HCT116 (cell line): ENCODE measurements around the gene P2RX7. TPM values are rescaled to one million over a fixed set of nuclear protein-coding genes. Genes with fewer than 3 reads are reported as not detected.

Source experiments
- ATAC-seq: fragments of 200-7000 bp; cut with Tn5 transposase; 2 replicates; pipeline ENCODE4 v1.9.1; 2020; ENCODE audit warnings: mild to moderate bottlenecking, moderate library complexity
- BruUV-seq: library from RNA; stranded (reverse); fragments of 400-500 nt; replicated peaks from 2 replicates; lab custom pipeline; 2021; lab: Mats Ljungman, UMichigan
- CTCF ChIA-PET: fragments of 300-600 bp; sonication (Branson Sonifier 250); formaldehyde crosslinking; loops from one replicate; lab custom pipeline; 2021; ENCODE audit warnings: antibody characterized with exemption; lab: Charles Lee
- POLR2A ChIA-PET: fragments of 300-600, 350-600 bp; sonication (Branson Sonifier 250); formaldehyde crosslinking; loops from one replicate; lab custom pipeline; 2021; ENCODE audit warnings: antibody characterized with exemption; lab: Charles Lee
- RAD21 ChIA-PET, 2 experiments: fragments of 300-600 bp; sonication (Branson Sonifier 250); formaldehyde crosslinking; loops; one replicate each; lab custom pipeline; 2023; ENCODE audit warnings: low total read pairs in 2 of 2; ENCODE audit not compliant: uncharacterized antibody in 2 of 2, unreplicated experiment in 2 of 2, low non-redundant PET in 1 of 2; lab: Charles Lee
- DNase-seq: peaks from one replicate; pipeline ENCODE4 v3.0.0-alpha.2; 2010; ENCODE audit warnings: low read depth, low spot score
- H2AFZ ChIP-seq: fragments of 200-600 bp; shearing (Covaris generic), sonication (generic); 2 replicates; pipeline ENCODE4 v1.6.1; 2017; ENCODE audit warnings: low read depth, mixed run types, mixed read lengths, antibody characterized with exemption, low read length; ENCODE audit not compliant: poor library complexity, severe bottlenecking
- H3K27ac ChIP-seq: 2 replicates; pipeline ENCODE4 v1.5.1; 2012; ENCODE audit warnings: low read depth, low read length
- H3K27me3 ChIP-seq: fragments of 200-600 bp; sonication (generic); 2 replicates; pipeline ENCODE4 v1.6.1; 2016; ENCODE audit warnings: mixed run types, low read length, mixed read lengths; ENCODE audit not compliant: insufficient read depth
- H3K36me3 ChIP-seq, 2 experiments: fragments of 200-500 bp in 1 of 2; fragments of 200-600 bp in 1 of 2; sonication (Bioruptor generic) in 1 of 2; sonication (generic) in 1 of 2; 2 replicates each; pipeline versions ENCODE4 v1.5.1 to v1.6.1; 2014 to 2016; ENCODE audit warnings: low read length in 2 of 2, inconsistent platforms in 1 of 2, mixed read lengths in 1 of 2, mixed run types in 1 of 2; ENCODE audit not compliant: insufficient read depth in 2 of 2, control insufficient read depth in 1 of 2
- H3K4me1 ChIP-seq, 2 experiments: fragments of 200-600 bp in 1 of 2; sonication (generic) in 1 of 2; 2 replicates each; pipeline versions ENCODE4 v1.5.1 to v1.6.1; 2012 to 2017; ENCODE audit warnings: low read length in 2 of 2, inconsistent platforms in 1 of 2, mild to moderate bottlenecking in 1 of 2, mixed read lengths in 1 of 2, mixed run types in 1 of 2, moderate library complexity in 1 of 2; ENCODE audit not compliant: insufficient read depth in 2 of 2, control insufficient read depth in 1 of 2
- H3K4me2 ChIP-seq: fragments of 200-600 bp; sonication (generic); 2 replicates; pipeline ENCODE4 v1.6.1; 2017; ENCODE audit warnings: mixed run types, low read length, mixed read lengths
- H3K4me3 ChIP-seq, 2 experiments: fragments of 200-600 bp in 1 of 2; sonication (generic) in 1 of 2; replicated peaks in 1 of 2; 2 replicates each; pipeline ENCODE4 v1.5.1; 2011 to 2016; ENCODE audit warnings: low read length in 2 of 2, control low read depth in 1 of 2, low read depth in 1 of 2, mild to moderate bottlenecking in 1 of 2, mixed read lengths in 1 of 2, mixed run types in 1 of 2
- H3K79me2 ChIP-seq: fragments of 200-600 bp; sonication (generic); 2 replicates; pipeline ENCODE4 v1.6.1; 2017; ENCODE audit warnings: mild to moderate bottlenecking, mixed run types, low read length, moderate library complexity, mixed read lengths; ENCODE audit not compliant: insufficient read depth
- H3K9ac ChIP-seq: fragments of 200-600 bp; sonication (generic); 2 replicates; pipeline ENCODE4 v1.6.1; 2016; ENCODE audit warnings: low read length, mixed read lengths
- H3K9me2 ChIP-seq: fragments of 200-600 bp; sonication (generic), shearing (Covaris generic); 2 replicates; pipeline ENCODE4 v1.6.1; 2017; ENCODE audit warnings: mixed run types, mild to moderate bottlenecking, moderate library complexity; ENCODE audit not compliant: insufficient read depth
- H3K9me3 ChIP-seq, 2 experiments: fragments of 200-500 bp in 1 of 2; fragments of 200-600 bp in 1 of 2; sonication (Bioruptor generic) in 1 of 2; sonication (generic) in 1 of 2; 2 replicates each; pipeline ENCODE4 v1.6.1; 2014 to 2017; ENCODE audit warnings: low read length in 2 of 2, mixed read lengths in 2 of 2, inconsistent platforms in 1 of 2, low read depth in 1 of 2, mild to moderate bottlenecking in 1 of 2, mixed run types in 1 of 2, moderate library complexity in 1 of 2; ENCODE audit not compliant: control insufficient read depth in 1 of 2, insufficient read depth in 1 of 2
- H4K20me1 ChIP-seq: fragments of 200-600 bp; sonication (generic), shearing (Covaris generic); 2 replicates; pipeline ENCODE4 v1.6.1; 2017; ENCODE audit warnings: mixed run types, mild to moderate bottlenecking, moderate library complexity; ENCODE audit not compliant: insufficient read depth
- ATF3 ChIP-seq: IDR thresholded peaks from 2 replicates; pipeline ENCODE4 v1.6.1; 2012
- CBX3 ChIP-seq: IDR thresholded peaks from 2 replicates; pipeline ENCODE4 v1.6.1; 2012; ENCODE audit warnings: low read depth
- CEBPB ChIP-seq: IDR thresholded peaks from 2 replicates; pipeline ENCODE4 v1.6.1; 2012; ENCODE audit warnings: low read depth
- CTCF ChIP-seq, 3 experiments: fragments of 200-600 bp in 1 of 3; sonication (generic) in 1 of 3; IDR thresholded peaks in 2 of 3; conservative IDR thresholded peaks in 1 of 3; 2 replicates each; pipeline ENCODE4 v1.5.1; 2012 to 2017; ENCODE audit warnings: low read depth in 2 of 3, low read length in 2 of 3, antibody characterized with exemption in 1 of 3, borderline replicate concordance in 1 of 3, control low read depth in 1 of 3, mild to moderate bottlenecking in 1 of 3, mixed read lengths in 1 of 3, mixed run types in 1 of 3, moderate library complexity in 1 of 3; ENCODE audit not compliant: insufficient read depth in 1 of 3
- EGR1 ChIP-seq: IDR thresholded peaks from 2 replicates; pipeline ENCODE4 v1.6.1; 2012; ENCODE audit warnings: low read depth
- ELF1 ChIP-seq: IDR thresholded peaks from 2 replicates; pipeline ENCODE4 v1.6.1; 2012; ENCODE audit warnings: low read depth, borderline replicate concordance
- EZH2 ChIP-seq: fragments of 200-600 bp; sonication (generic); IDR thresholded peaks from 2 replicates; pipeline ENCODE4 v1.6.1; 2017; ENCODE audit warnings: antibody characterized with exemption, mixed run types
- FOSL1 ChIP-seq: IDR thresholded peaks from 2 replicates; pipeline ENCODE4 v1.6.1; 2012; ENCODE audit warnings: low read depth
- POLR2AphosphoS5 ChIP-seq: IDR thresholded peaks from 2 replicates; pipeline ENCODE4 v1.6.1; 2011; ENCODE audit warnings: mild to moderate bottlenecking, low read depth, low read length, moderate library complexity
- REST ChIP-seq: IDR thresholded peaks from 2 replicates; pipeline ENCODE4 v1.6.1; 2012; ENCODE audit warnings: low read depth
- SP1 ChIP-seq: IDR thresholded peaks from 2 replicates; pipeline ENCODE4 v1.6.1; 2012; ENCODE audit warnings: low read depth
- SRF ChIP-seq: IDR thresholded peaks from 2 replicates; pipeline ENCODE4 v1.6.1; 2012; ENCODE audit warnings: low read depth
- TCF7L2 ChIP-seq: IDR thresholded peaks from 2 replicates; pipeline ENCODE4 v1.7.0; 2011; ENCODE audit warnings: borderline replicate concordance, inconsistent platforms; ENCODE audit not compliant: insufficient read depth, insufficient read length; ENCODE audit errors: extremely low read depth
- YY1 ChIP-seq: IDR thresholded peaks from 2 replicates; pipeline ENCODE4 v1.6.1; 2011; ENCODE audit warnings: low read length, low read depth, moderate library complexity, mild to moderate bottlenecking; ENCODE audit not compliant: insufficient replicate concordance; ENCODE audit errors: extremely low read depth
- ZNF274 ChIP-seq: fragments of 200-500 bp; sonication (Bioruptor generic); IDR thresholded peaks from 2 replicates; pipeline ENCODE4 v1.6.1; 2014; ENCODE audit warnings: mild to moderate bottlenecking, low read depth, low read length, inconsistent platforms
- intact Hi-C: fragments of 100-400 bp; cut with micrococcal nuclease; formaldehyde crosslinking; loops from 2 replicates; pipeline ENCODE4 v1.10.0; 2022
- total RNA-seq: library from RNA; stranded (reverse); gene quantifications from one replicate; pipeline ENCODE4 v1.2.1, GENCODE V29; 2021; ENCODE audit not compliant: unreplicated experiment
- TF ChIP-seq, protein P1 (sequence below): IDR thresholded peaks from 2 replicates; pipeline ENCODE4 v1.6.1; 2011; ENCODE audit warnings: mild to moderate bottlenecking, low read length, moderate library complexity; ENCODE audit not compliant: insufficient replicate concordance; ENCODE audit errors: extremely low read depth

P2RX7 gene
- total RNA-seq, 1 experiment from 2014 or later, result 1.5 TPM

GRCh38 chr12:121167951-121168350 lies 35.3 kb downstream of the P2RX7 start:
- H4K20me1 ChIP-seq, result no peaks in the 10 kb centered on the region
- H3K9ac ChIP-seq, result no peak overlapping the region
- intact Hi-C loops, result no loop called here
- no peaks in the 10 kb centered on the region for H3K9me2 ChIP-seq
- ATAC-seq (no peak), DNase-seq (no peak)
- no peak overlapping the region for H2AFZ ChIP-seq
- H3K27ac ChIP-seq, result no peak overlapping the region
- H3K27me3 ChIP-seq, result no peaks in the 10 kb centered on the region
- no peak for TF ChIP-seq REST
- TF ChIP-seq ZNF274, result no peak
- TF ChIP-seq CBX3, result no peak
- TF ChIP-seq ELF1, result no peak
- TF ChIP-seq, protein P1, sequence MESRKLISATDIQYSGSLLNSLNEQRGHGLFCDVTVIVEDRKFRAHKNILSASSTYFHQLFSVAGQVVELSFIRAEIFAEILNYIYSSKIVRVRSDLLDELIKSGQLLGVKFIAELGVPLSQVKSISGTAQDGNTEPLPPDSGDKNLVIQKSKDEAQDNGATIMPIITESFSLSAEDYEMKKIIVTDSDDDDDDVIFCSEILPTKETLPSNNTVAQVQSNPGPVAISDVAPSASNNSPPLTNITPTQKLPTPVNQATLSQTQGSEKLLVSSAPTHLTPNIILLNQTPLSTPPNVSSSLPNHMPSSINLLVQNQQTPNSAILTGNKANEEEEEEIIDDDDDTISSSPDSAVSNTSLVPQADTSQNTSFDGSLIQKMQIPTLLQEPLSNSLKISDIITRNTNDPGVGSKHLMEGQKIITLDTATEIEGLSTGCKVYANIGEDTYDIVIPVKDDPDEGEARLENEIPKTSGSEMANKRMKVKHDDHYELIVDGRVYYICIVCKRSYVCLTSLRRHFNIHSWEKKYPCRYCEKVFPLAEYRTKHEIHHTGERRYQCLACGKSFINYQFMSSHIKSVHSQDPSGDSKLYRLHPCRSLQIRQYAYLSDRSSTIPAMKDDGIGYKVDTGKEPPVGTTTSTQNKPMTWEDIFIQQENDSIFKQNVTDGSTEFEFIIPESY, result no peak
- TF ChIP-seq FOSL1, result no peak
- no peak for TF ChIP-seq EGR1
- TF ChIP-seq ATF3, result no peak
- TF ChIP-seq EZH2, result no peak
- TF ChIP-seq SRF, result no peak
- TF ChIP-seq CEBPB, result no peak
- no peak for TF ChIP-seq TCF7L2
- no peak for TF ChIP-seq CTCF (IDR thresholded peaks at IDR 0.05 in 2 of 3, conservative IDR thresholded peaks at IDR 0.05 in 1 of 3; ENCODE audit: borderline replicate concordance in 1 of 3, insufficient read depth in 1 of 3, low read depth in 2 of 3, low read length in 2 of 3)
- no peak for TF ChIP-seq POLR2AphosphoS5
- no peak for TF ChIP-seq SP1
- no peak for TF ChIP-seq YY1
- H3K4me2 ChIP-seq, result no peak overlapping the region
- H3K4me3 ChIP-seq, result no peak overlapping the region
- H3K79me2 ChIP-seq, result no peaks in the 10 kb centered on the region
- CTCF ChIA-PET, result no interaction called here
- POLR2A ChIA-PET, result no interaction called here
- no peaks in the 10 kb centered on the region for H3K4me1 ChIP-seq
- RAD21 ChIA-PET, result no interaction called here
- BruUV-seq, result no TSS peak
- H3K36me3 ChIP-seq, result no peaks in the 10 kb centered on the region
- no peaks in the 10 kb centered on the region for H3K9me3 ChIP-seq
